Measurements from ENCODE around the gene PPP1R15B. TPM values are rescaled to one million over a fixed set of nuclear protein-coding genes. Genes with fewer than 3 reads are reported as not detected.

PPP1R15B gene
- total RNA-seq, 1 donor from 2014 or later = 36.1 TPM

DNA sequence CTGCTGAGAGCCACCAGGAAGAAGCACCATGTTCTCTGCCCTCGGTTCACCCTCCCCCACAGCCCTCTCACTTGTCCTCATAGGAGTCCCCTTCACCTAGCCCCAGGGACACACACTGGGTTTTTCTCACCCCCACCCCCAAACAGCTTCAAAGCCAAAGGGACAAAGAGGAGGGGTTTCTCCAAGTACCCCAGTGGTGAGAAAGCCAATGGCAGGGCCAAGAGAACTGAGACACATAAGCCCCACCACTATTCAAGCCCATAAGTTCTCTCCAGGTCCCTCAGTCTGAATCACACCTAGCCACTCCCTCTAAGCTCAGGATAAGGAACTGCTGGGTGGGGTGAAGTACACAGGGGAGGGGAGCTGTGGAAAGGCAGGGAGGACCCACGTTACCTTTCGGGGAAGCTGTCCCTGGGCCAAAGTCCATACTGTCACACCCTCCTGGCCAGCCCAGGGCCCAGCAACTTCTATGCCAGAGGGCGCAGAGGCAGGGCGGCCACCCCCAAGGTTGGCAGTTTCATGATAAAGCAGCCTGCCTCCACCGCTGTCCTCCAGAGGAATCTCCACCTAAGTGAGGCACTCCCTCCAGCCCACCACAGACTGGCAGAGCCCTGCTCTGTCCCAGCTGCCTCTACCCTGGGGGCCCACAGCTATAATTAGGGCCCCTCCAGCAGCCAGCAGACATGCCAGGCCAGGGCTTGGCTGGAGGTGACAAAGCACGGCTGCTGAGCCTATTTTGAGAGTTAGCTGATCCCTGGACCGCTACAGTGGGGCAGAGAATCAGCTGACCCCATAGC is 39.0 kb upstream of the PPP1R15B start:
- intact Hi-C loops (cut with DNase I) = no loop called here
- peaks cover 36 to 51% of the 10 kb centered on the region in 2 donors for H3K36me3 ChIP-seq
- peak overlapping the region; percentile 84 to 87 for H3K27ac ChIP-seq
- H3K4me1 ChIP-seq = peaks cover 6 to 23% of the 10 kb centered on the region in 2 donors
- H3K4me3 ChIP-seq = no peak overlapping the region
- no peaks in the 10 kb centered on the region for H3K9me3 ChIP-seq
- TF ChIP-seq, protein P1, sequence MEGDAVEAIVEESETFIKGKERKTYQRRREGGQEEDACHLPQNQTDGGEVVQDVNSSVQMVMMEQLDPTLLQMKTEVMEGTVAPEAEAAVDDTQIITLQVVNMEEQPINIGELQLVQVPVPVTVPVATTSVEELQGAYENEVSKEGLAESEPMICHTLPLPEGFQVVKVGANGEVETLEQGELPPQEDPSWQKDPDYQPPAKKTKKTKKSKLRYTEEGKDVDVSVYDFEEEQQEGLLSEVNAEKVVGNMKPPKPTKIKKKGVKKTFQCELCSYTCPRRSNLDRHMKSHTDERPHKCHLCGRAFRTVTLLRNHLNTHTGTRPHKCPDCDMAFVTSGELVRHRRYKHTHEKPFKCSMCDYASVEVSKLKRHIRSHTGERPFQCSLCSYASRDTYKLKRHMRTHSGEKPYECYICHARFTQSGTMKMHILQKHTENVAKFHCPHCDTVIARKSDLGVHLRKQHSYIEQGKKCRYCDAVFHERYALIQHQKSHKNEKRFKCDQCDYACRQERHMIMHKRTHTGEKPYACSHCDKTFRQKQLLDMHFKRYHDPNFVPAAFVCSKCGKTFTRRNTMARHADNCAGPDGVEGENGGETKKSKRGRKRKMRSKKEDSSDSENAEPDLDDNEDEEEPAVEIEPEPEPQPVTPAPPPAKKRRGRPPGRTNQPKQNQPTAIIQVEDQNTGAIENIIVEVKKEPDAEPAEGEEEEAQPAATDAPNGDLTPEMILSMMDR (IDR thresholded peaks at IDR 0.05) = peak in 1 of 3 experiments; percentile 8
- no peak for DNase-seq (ENCODE audit: low spot score in 2 of 2)
- no peaks in the 10 kb centered on the region for H3K27me3 ChIP-seq

GRCh38 chr1:204449678-204450280 is 38.2 kb upstream of the PPP1R15B start:
- H3K36me3 ChIP-seq = peaks cover 27 to 50% of the 10 kb centered on the region in 2 donors

DNA sequence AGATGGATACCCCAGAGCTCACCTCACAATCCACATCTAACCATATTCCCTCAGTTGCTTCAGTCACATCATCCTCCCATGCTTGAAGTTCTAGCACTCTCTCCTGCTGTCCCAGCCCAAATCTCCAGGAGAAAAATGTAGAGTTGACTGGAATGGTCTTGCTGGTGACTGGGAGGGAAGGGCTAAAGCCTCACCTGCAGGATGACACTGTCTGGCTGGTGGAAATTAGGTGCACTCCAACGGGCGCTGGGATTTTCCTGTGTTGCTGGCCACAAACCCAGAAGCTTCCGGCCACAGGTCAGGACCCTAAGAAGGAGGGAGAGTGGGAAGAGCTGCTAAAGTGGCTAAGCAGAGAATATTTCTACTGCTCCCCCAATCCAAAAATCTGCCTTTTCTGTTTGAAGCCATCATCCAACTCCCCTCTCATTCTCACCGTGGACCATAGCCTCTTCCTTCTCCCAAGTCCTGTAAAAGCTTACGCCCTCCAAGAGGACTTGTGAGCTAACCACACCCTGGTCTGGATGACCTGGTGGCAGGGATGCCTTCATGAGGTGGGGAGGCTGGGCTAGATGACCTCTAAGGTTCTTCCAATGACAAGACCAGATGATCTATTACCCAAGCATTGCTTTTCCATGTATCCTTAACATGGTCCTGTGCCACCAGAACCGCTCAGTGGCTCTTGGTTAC is 37.5 kb upstream of the PPP1R15B start:
- no peak for DNase-seq (ENCODE audit: low spot score in 2 of 2)
- TF ChIP-seq, protein P1 (IDR thresholded peaks at IDR 0.05) = no peak
- H3K4me1 ChIP-seq = peaks cover 6 to 27% of the 10 kb centered on the region in 2 donors
- H3K27ac ChIP-seq = peak overlapping the region in 1 of 2 donors; percentile 87
- intact Hi-C loops (cut with DNase I) = no loop called here
- no peak overlapping the region for H3K4me3 ChIP-seq
- H3K9me3 ChIP-seq = no peaks in the 10 kb centered on the region
- peaks cover 24 to 49% of the 10 kb centered on the region in 2 donors for H3K36me3 ChIP-seq
- H3K27me3 ChIP-seq = no peaks in the 10 kb centered on the region

More at GRCh38 chr1:204449678-204450280, 38.2 kb upstream of the PPP1R15B start:
- TF ChIP-seq, protein P1 (IDR thresholded peaks at IDR 0.05) = no peak
- Histone ChIP-seq H3K27me3 (no peaks in the 10 kb centered on the region), H3K4me1 (peaks cover 6 to 23% of the 10 kb centered on the region in 2 donors), H3K4me3 (no peak overlapping the region), H3K27ac (peak overlapping the region; percentile 84 to 87), H3K9me3 (no peaks in the 10 kb centered on the region)
- intact Hi-C loops (cut with DNase I) = no loop called here
- no peak for DNase-seq (ENCODE audit: low spot score in 2 of 2)

DNA sequence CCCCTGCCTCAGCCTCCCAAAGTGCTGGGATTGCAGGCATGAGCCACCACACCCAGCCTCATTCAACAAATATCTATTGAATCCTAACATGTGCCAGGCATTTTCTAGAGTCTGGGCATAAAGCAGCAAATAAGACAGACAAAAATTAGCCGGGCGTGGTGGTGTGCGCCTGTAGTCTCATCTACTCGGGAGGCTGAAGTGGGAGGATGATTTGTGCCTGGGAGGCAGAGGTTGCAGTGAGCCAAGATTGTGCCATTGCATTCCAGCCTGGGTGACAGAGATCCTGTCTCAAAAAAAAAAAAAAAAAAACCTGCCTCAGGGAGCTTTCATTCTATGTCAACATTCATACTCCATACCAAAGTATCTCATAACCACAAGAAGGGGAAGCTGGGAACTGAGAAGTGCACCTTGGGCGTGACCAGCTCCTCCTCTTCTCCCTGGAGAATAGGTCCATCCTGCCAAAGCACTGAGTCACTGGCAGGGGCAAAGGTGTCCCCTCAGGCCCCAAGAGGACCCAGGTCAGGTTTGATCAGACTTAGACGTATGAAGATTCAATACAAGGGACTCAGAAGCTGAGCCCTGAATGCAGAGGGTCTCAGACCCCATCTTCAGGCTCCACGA is 36.8 kb upstream of the PPP1R15B start:
- no peaks in the 10 kb centered on the region for H3K9me3 ChIP-seq
- TF ChIP-seq, protein P1 (IDR thresholded peaks at IDR 0.05) = no peak
- intact Hi-C loops (cut with DNase I) = no loop called here
- no peak for DNase-seq (ENCODE audit: low spot score in 2 of 2)
- peaks cover 17 to 52% of the 10 kb centered on the region in 2 donors for H3K36me3 ChIP-seq
- H3K4me3 ChIP-seq = no peak overlapping the region
- no peak overlapping the region for H3K27ac ChIP-seq
- no peaks in the 10 kb centered on the region for H3K27me3 ChIP-seq
- peaks cover 6 to 34% of the 10 kb centered on the region in 2 donors for H3K4me1 ChIP-seq

DNA sequence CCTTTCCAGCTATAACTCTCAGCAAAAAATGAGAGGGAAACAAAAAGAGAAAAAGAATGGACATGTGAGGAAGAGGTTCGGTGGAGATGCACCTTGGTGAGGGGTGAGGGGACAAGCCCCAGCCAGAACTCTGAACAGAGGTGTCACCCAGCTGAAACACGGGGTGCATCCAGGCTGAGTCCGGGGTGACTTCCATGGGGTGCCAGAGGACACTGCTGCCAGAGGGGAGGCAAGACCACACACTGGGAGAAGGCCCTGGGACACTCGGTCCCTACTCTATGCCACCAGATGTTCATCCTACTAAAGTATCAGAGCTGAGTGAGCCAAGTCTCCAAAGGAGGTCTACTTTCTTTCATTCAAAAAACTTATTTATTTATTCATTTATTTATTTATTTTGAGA is 36.1 kb upstream of the PPP1R15B start:
- DNase-seq (ENCODE audit: low spot score in 2 of 2) = no peak
- no peaks in the 10 kb centered on the region for H3K9me3 ChIP-seq
- TF ChIP-seq, protein P1 (IDR thresholded peaks at IDR 0.05) = no peak
- peaks cover 14 to 49% of the 10 kb centered on the region in 2 donors for H3K36me3 ChIP-seq
- H3K4me1 ChIP-seq = peaks cover 6 to 41% of the 10 kb centered on the region in 2 donors
- no peaks in the 10 kb centered on the region for H3K27me3 ChIP-seq
- intact Hi-C loops (cut with DNase I) = loop anchor here (2.0 kb wide), 2 partner anchors 19 to 47 kb away; partner anchors contain the start of gene PIK3C2B
- peak overlapping the region; percentile 14 to 25 for H3K27ac ChIP-seq
- H3K4me3 ChIP-seq = no peak overlapping the region

Measured in ascending aorta (tissue), 2 donors.